Stomach (tissue), 4 donors: ENCODE data around the gene RPTN.

Source experiments
- CTCF ChIP-seq, 7 experiments: fragments of 450-650 bp in 4 of 7; fragments of 200-600 bp in 3 of 7; sonication (generic) in 3 of 7; IDR thresholded peaks; one replicate each; pipeline ENCODE4 v1.5.1; 2016 to 2019; ENCODE audit warnings: antibody characterized with exemption in 7 of 7, control low read depth in 2 of 7, mild to moderate bottlenecking in 1 of 7
- POLR2A ChIP-seq, 4 donors: fragments of 450-650 bp; IDR thresholded peaks; one replicate each; pipeline ENCODE4 v1.6.1; 2016; ENCODE audit warnings: antibody characterized with exemption in 4 of 4, control low read depth in 2 of 4, mild to moderate bottlenecking in 1 of 4, moderate library complexity in 1 of 4
- POLR2AphosphoS5 ChIP-seq, 3 donors: sonication (generic); formaldehyde crosslinking; IDR thresholded peaks; one replicate each; pipeline ENCODE4 v1.6.1; 2016; ENCODE audit warnings: antibody characterized with exemption in 3 of 3

GRCh38 chr1:152143150-152143887 lies 15.7 kb downstream of the RPTN start:
- TF ChIP-seq CTCF (IDR thresholded peaks at IDR 0.05) = no peak
- no peak for TF ChIP-seq POLR2AphosphoS5 (IDR thresholded peaks at IDR 0.05)
- no peak for TF ChIP-seq POLR2A (IDR thresholded peaks at IDR 0.05)
